HG03354 (cell line): ENCODE measurements around the gene HCRTR1.

Experiments
- ATAC-seq: cut with Tn5 transposase; IDR thresholded peaks from one replicate; pipeline ENCODE4 v1.9.1; 2021; ENCODE audit warnings: mild to moderate bottlenecking; ENCODE audit not compliant: unreplicated experiment, poor library complexity, severe bottlenecking

Gene HCRTR1

GRCh38 chr1:31645274-31645568, 27.7 kb downstream of the HCRTR1 start:
- ATAC-seq, result no peak

GRCh38 chr1:31646259-31646960, 28.9 kb downstream of the HCRTR1 start:
- no peak for ATAC-seq

- no peak for ATAC-seq
Measured at GRCh38 chr1:31647106-31647505, 29.6 kb downstream of the HCRTR1 start.

GRCh38 chr1:31648190-31648589, 30.7 kb downstream of the HCRTR1 start:
- ATAC-seq, result no peak

- no peak for ATAC-seq
Measured at GRCh38 chr1:31648641-31649357, 31.3 kb downstream of the HCRTR1 start.

- no peak for ATAC-seq
Measured at GRCh38 chr1:31650161-31651088, 32.9 kb downstream of the HCRTR1 start.

GRCh38 chr1:31651089-31651420, 33.6 kb downstream of the HCRTR1 start:
- no peak for ATAC-seq

- no peak for ATAC-seq
Measured at GRCh38 chr1:31651766-31652165, 34.3 kb downstream of the HCRTR1 start.

GRCh38 chr1:31652891-31653499, 35.5 kb downstream of the HCRTR1 start:
- ATAC-seq, result no peak

GRCh38 chr1:31653717-31654473, 36.4 kb downstream of the HCRTR1 start:
- ATAC-seq, result no peak

GRCh38 chr1:31654474-31654776, 36.9 kb downstream of the HCRTR1 start:
- ATAC-seq, result no peak

- no peak for ATAC-seq
Measured at GRCh38 chr1:31655104-31655503, 37.6 kb downstream of the HCRTR1 start.

GRCh38 chr1:31655756-31656155, 38.3 kb downstream of the HCRTR1 start:
- ATAC-seq, result no peak

- ATAC-seq, result no peak
Measured at GRCh38 chr1:31657020-31657804, 39.7 kb downstream of the HCRTR1 start.

GRCh38 chr1:31657972-31658510, 40.6 kb downstream of the HCRTR1 start:
- ATAC-seq, result no peak

GRCh38 chr1:31658721-31659120, 41.2 kb downstream of the HCRTR1 start:
- no peak for ATAC-seq

GRCh38 chr1:31659889-31660288, 42.4 kb downstream of the HCRTR1 start:
- no peak for ATAC-seq

GRCh38 chr1:31660871-31661455, 43.5 kb downstream of the HCRTR1 start:
- ATAC-seq, result no peak
